Measurements from ENCODE around the gene TMEM144.

GRCh38 chr4:158297866-158298265 is 87.6 kb downstream of the TMEM144 start:
- TF ChIP-seq POLR2A (IDR thresholded peaks at IDR 0.05; ENCODE audit: extremely low read depth, insufficient read length) (no peak), CTCF (IDR thresholded peaks at IDR 0.05; ENCODE audit: low read depth, low read length) (no peak), MYC (IDR thresholded peaks at IDR 0.05; ENCODE audit: low read depth, low read length) (no peak), MAX (IDR thresholded peaks at IDR 0.05; ENCODE audit: low read depth, low read length) (no peak)

Data from NB4 (cell line).